Inflammatory macrophage (primary cell): Measurements from ENCODE around the gene ELOB.
"Not testable (repeated sequence)": the region's sequence is repeated elsewhere in the genome, so short reads cannot be mapped to it uniquely, and the experiment has no call there.

Experiments
- DNase-seq, 2 donors: peaks; one replicate each; pipeline ENCODE4 v3.0.0-alpha.2; 2020 to 2022

The ELOB gene

GRCh38 chr16:2745116-2745890, 31.8 kb downstream of the ELOB start:
- no peak for DNase-seq

GRCh38 chr16:2744711-2745110, 32.4 kb downstream of the ELOB start:
- no peak for DNase-seq

GRCh38 chr16:2743007-2743810, 33.9 kb downstream of the ELOB start:
- no peak for DNase-seq

GRCh38 chr16:2742323-2743006, 34.6 kb downstream of the ELOB start:
- DNase-seq, result no peak

- DNase-seq, result no peak
These were observed 35.9 kb downstream of the ELOB start for GRCh38 chr16:2741168-2741567.

GRCh38 chr16:2740476-2740875, 36.6 kb downstream of the ELOB start:
- no peak for DNase-seq

- DNase-seq, result no peak
These were observed 37.3 kb downstream of the ELOB start for GRCh38 chr16:2739625-2740430.

- DNase-seq, result no peak
These were observed 38.5 kb downstream of the ELOB start for GRCh38 chr16:2738615-2739014.

GRCh38 chr16:2737895-2738418, 39.1 kb downstream of the ELOB start:
- no peak for DNase-seq

GRCh38 chr16:2737238-2737605, 39.9 kb downstream of the ELOB start:
- DNase-seq, result no peak

- DNase-seq, result no peak
These were observed 40.4 kb downstream of the ELOB start for GRCh38 chr16:2736476-2737237.

GRCh38 chr16:2734844-2735515, 42.1 kb downstream of the ELOB start:
- peak; percentile 64 to 75 for DNase-seq

GRCh38 chr16:2728034-2728433, 49.0 kb downstream of the ELOB start:
- no peak for DNase-seq

- no peak for DNase-seq
These were observed 50.2 kb downstream of the ELOB start for GRCh38 chr16:2726923-2727322.

GRCh38 chr16:2724816-2725348, 52.2 kb downstream of the ELOB start:
- DNase-seq, result no peak

GRCh38 chr16:2724088-2724676, 52.9 kb downstream of the ELOB start:
- DNase-seq, result no peak

- DNase-seq, result not testable (repeated sequence)
These were observed 55.4 kb downstream of the ELOB start for GRCh38 chr16:2721634-2722173.
